ENCODE measurements around the gene CDH23. TPM values are rescaled to one million over a fixed set of nuclear protein-coding genes. Genes with fewer than 3 reads are reported as not detected.

CDH23 gene
- polyA plus RNA-seq, 1 donor: 0.90 TPM

- no peak for DNase-seq
Measured at GRCh38 chr10:71860243-71861029, 463.7 kb downstream of the CDH23 start.

GRCh38 chr10:71863203-71863602 is 466.5 kb downstream of the CDH23 start:
- no peak for DNase-seq

GRCh38 chr10:71864911-71865361 is 468.2 kb downstream of the CDH23 start:
- no peak for DNase-seq

Other genes with a start within 250 kb of the CDH23 start
- gene UNC5B, start 184.3 kb upstream of the CDH23 start, polyA plus RNA-seq (ENCODE audit: insufficient read length): 45.4 TPM
- 7.0 TPM for gene SLC29A3, start 77.7 kb upstream of the CDH23 start, polyA plus RNA-seq (ENCODE audit: insufficient read length)

Data from left kidney (tissue), 2 donors.